Astrocyte of the cerebellum (primary cell): Measurements from ENCODE around the gene SH2D4B.

ENCODE experiments used
- DNase-seq: peaks from one replicate; pipeline ENCODE4 v3.0.0-alpha.2; 2011; ENCODE audit warnings: low read depth
- H3K4me3 ChIP-seq: 2 replicates; pipeline ENCODE4 v1.5.1; 2011; ENCODE audit warnings: mild to moderate bottlenecking, low read depth, low read length, moderate library complexity
- in situ Hi-C: cut with HindIII; loops from 2 replicates; pipeline ENCODE4 v1.10.0; 2017; ENCODE audit warnings: low sequenced_read_pairs
- TF ChIP-seq, protein P1 (sequence below): IDR thresholded peaks from 2 replicates; pipeline ENCODE4 v1.5.1; 2012; ENCODE audit warnings: low read length, low read depth, moderate library complexity, mild to moderate bottlenecking; ENCODE audit errors: missing control alignments

The SH2D4B gene

DNA sequence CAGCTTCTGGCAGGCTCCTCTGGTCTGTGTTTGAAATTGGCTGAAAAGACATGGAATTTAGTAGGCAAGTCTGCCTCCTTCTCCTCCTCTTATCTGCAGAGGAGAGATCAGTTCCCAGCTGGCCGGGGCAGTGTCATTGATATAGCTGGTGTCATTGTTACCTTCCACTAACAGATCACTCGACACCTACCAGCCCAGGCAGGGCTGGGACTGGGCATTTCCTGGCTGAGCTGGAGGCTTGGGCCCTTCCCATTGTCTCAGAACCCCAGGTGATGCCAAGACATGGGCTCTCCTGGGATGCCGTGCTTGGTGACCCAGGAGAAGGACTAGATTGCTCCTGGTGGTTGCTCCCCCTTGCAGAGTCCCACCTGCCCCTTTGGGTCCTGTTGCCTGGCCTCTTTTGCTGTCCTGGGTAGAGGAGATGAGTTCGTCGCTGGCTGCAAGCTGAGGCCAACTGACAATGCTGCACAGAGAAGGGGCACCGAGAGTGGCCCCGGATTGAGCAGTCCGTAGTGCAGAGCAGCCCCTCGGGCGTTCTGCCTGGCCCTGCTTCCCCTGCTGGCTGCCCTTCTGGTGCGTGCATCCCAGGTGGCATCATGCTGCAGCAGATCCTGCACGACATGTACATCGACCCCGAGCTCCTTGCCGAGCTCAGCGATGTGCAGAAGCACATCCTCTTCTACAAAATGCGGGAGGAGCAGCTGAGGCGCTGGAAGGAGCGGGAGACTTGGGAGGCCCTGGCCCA, at the start of gene SH2D4B:
SH2D4B (plus strand) TSS at position 167 of the 745 bp plus-strand sequence; CDS start at position 597, 430 bp downstream.
- no peak within 1 kb of the TSS for H3K4me3 ChIP-seq
- in situ Hi-C loops: no loop called here
- no peak for DNase-seq
- TF ChIP-seq, protein P1, sequence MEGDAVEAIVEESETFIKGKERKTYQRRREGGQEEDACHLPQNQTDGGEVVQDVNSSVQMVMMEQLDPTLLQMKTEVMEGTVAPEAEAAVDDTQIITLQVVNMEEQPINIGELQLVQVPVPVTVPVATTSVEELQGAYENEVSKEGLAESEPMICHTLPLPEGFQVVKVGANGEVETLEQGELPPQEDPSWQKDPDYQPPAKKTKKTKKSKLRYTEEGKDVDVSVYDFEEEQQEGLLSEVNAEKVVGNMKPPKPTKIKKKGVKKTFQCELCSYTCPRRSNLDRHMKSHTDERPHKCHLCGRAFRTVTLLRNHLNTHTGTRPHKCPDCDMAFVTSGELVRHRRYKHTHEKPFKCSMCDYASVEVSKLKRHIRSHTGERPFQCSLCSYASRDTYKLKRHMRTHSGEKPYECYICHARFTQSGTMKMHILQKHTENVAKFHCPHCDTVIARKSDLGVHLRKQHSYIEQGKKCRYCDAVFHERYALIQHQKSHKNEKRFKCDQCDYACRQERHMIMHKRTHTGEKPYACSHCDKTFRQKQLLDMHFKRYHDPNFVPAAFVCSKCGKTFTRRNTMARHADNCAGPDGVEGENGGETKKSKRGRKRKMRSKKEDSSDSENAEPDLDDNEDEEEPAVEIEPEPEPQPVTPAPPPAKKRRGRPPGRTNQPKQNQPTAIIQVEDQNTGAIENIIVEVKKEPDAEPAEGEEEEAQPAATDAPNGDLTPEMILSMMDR: no peak

DNA sequence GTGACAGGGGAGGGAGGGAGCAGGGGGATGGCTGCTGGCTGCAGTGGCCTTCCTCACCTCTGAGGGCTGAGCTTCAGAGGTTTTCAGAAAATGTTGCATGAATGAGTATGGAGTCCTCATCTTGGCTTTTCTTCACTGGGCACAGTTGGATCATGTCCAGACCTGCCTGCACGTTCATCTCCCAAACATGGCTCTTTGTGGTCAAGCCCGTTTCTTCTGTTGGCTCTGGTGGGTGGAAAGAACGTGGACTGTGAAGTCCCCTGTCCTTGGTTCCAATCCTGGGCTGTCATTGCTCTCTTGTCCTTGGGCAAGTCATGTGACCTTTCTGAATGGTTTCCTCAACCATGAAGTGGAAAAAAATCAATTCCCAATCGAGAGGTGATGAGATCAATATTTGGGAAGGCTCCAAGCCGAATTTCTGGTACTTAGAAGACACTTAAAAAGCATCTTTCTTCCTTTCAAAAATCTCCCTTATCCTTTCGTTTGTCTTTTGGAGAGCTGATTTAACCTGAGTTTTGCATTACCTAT, 49.1 kb upstream of the SH2D4B start:
- TF ChIP-seq, protein P1: no peak
- H3K4me3 ChIP-seq: no peak overlapping the region
- no peak for DNase-seq
- in situ Hi-C loops: no loop called here

GRCh38 chr10:80489371-80490112, 48.2 kb upstream of the SH2D4B start:
- TF ChIP-seq, protein P1: no peak
- DNase-seq: no peak
- in situ Hi-C loops: no loop called here
- H3K4me3 ChIP-seq: no peak overlapping the region

DNA sequence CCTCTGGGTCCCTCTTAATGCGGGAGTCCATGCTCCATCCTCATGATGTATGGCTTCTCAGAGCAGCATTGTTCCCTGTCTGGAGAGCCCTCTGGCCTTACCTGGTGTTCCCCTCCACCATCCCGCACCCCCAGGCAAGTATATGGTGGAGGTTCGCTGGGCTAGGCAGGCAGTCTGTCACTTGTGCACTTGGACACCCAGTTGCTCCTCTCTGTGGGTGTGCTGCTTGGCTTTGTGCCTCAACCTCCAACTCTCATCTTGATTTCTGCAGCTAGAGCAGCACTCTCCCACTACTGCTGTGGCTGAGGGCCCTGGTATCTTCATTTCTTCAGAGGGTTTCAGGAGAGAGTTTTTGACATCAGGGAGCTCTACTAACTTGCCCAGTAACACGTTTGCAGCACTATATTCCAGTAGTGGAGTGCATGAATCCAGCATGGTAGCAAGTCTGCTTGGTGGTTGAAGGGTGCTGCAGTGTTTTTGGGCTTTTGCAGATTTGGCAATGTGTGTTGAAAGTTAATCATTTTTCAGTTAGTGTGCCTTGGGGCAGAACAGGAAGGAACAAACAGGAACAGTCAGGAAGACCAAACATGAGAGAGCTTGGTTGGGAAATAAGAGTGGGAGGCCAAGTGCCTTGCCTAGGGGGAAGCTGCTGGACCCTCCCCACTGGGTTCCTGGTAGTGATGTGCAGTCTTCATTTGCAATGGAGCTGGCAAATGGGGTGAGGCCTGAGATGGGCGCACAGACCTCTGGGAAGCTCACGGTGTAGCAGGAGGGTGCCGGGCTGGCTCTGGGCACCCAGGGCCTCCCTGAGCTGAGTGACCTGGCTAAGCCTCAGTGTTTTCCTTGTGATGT, 46.2 kb upstream of the SH2D4B start:
- no peak for DNase-seq
- in situ Hi-C loops: no loop called here
- TF ChIP-seq, protein P1: no peak
- no peak overlapping the region for H3K4me3 ChIP-seq

DNA sequence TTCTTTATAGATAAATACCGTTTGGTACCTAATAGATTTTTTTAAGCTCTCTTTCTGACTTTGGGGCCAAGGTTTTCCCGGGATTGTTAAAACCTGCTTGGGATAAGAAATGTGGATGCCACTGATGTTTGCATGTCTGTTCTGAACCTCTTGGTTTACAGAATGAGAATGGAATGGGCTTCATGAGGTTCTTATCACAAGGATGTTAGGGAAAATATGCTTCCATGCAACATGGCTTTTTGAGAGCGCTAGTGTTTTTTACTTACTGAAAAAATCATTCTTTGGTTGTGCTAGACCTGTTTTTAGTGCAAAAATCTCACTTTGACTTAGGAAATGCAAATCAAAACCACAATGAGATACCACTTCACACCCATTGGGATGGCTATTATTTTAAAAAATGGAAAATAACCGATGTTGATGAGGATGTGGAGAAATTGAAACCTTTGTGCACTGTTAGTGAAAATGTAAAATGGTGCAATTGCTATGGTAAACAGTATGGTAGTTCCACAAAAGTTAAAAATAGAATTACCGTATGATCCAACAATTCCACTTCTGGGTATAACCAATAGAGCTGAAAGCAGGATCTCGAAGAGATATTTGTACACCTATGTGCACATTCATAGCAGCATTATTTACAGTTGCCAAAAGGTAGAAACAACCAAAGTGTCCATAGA, 44.7 kb upstream of the SH2D4B start:
- no peak overlapping the region for H3K4me3 ChIP-seq
- DNase-seq: no peak
- TF ChIP-seq, protein P1: no peak
- in situ Hi-C loops: no loop called here

DNA sequence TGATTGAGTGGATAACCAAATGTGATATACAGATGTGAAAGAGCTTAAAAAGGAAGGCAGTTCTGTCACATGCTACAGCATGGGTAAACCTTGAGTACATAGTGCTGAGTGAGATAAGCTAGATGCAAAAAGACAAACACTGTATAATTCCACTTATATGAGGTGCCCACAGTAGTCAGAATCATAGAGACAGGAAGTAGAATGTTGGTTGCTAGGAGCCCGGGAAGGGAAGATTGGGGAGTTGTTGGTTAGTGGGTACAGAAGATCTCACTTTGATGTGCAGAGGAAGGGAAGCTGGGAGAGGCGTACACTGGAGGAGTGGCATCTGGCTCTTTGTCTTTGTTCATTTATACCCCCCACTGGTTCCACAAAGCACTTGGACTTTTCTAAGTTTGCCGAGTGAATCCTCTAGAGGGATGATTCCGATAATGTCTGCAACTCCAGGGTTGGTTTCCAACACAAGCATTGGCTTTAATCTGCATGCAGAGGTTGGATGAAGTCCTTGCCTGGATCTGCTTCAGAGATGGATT, 44.1 kb upstream of the SH2D4B start:
- in situ Hi-C loops: no loop called here
- TF ChIP-seq, protein P1: no peak
- DNase-seq: peak; percentile 64
- H3K4me3 ChIP-seq: no peak overlapping the region
